Head of caudate nucleus (tissue), 42 donors: ENCODE data around the gene MRPL42.
"Not testable (repeated sequence)": the region's sequence is repeated elsewhere in the genome, so short reads cannot be mapped to it uniquely, and the experiment has no call there.

Source experiments
- DNase-seq, 42 donors: peaks; one replicate each; pipeline versions ENCODE4 v3.0.0 to v3.0.0-alpha.2; 2020 to 2021; ENCODE audit warnings: mixed read lengths in 7 of 42
- intact Hi-C: fragments of 100-400 bp; cut with DNase I; formaldehyde crosslinking; loops from one replicate; pipeline ENCODE4 v1.15.0; 2022

The MRPL42 gene

GRCh38 chr12:93530358-93530757 lies 63.0 kb downstream of the MRPL42 start:
- intact Hi-C loops: no loop called here
- no peak for DNase-seq

- intact Hi-C loops: no loop called here
- no peak for DNase-seq
Observed at GRCh38 chr12:93533310-93533709, 66.0 kb downstream of the MRPL42 start.

- intact Hi-C loops: no loop called here
- DNase-seq: no peak
Observed at GRCh38 chr12:93536111-93536765, 68.9 kb downstream of the MRPL42 start.

GRCh38 chr12:93536766-93537488 lies 69.6 kb downstream of the MRPL42 start:
- intact Hi-C loops: no loop called here
- DNase-seq: peak in 25 of 42 donors; percentile 6 to 72 (median 36)

- intact Hi-C loops: no loop called here
- no peak for DNase-seq
Observed at GRCh38 chr12:93537769-93538168, 70.5 kb downstream of the MRPL42 start.

- no peak for DNase-seq
- intact Hi-C loops: no loop called here
Observed at GRCh38 chr12:93539821-93540220, 72.5 kb downstream of the MRPL42 start.

GRCh38 chr12:93540466-93540865 lies 73.2 kb downstream of the MRPL42 start:
- intact Hi-C loops: no loop called here

GRCh38 chr12:93541578-93542225 lies 74.4 kb downstream of the MRPL42 start:
- intact Hi-C loops: no loop called here
- no peak for DNase-seq

More at GRCh38 chr12:93540466-93540865, 73.2 kb downstream of the MRPL42 start:
- no peak for DNase-seq

GRCh38 chr12:93547778-93548177 lies 80.5 kb downstream of the MRPL42 start:
- DNase-seq: no peak
- intact Hi-C loops: no loop called here

- intact Hi-C loops: no loop called here
- DNase-seq: no peak
Observed at GRCh38 chr12:93549174-93549573, 81.9 kb downstream of the MRPL42 start.

GRCh38 chr12:93550748-93551611 lies 83.7 kb downstream of the MRPL42 start:
- no peak for DNase-seq
- intact Hi-C loops: no loop called here

- DNase-seq: no peak
- intact Hi-C loops: no loop called here
Observed at GRCh38 chr12:93552427-93552826, 85.1 kb downstream of the MRPL42 start.

- intact Hi-C loops: not testable (repeated sequence)
Observed at GRCh38 chr12:93557879-93558278, 90.6 kb downstream of the MRPL42 start.

GRCh38 chr12:93558685-93559084 lies 91.4 kb downstream of the MRPL42 start:
- DNase-seq, intact Hi-C loops: not testable (repeated sequence)

More at GRCh38 chr12:93557879-93558278, 90.6 kb downstream of the MRPL42 start:
- DNase-seq: not testable (repeated sequence)

GRCh38 chr12:93563807-93564538 lies 96.7 kb downstream of the MRPL42 start:
- intact Hi-C loops: no loop called here
- no peak for DNase-seq

GRCh38 chr12:93565760-93566159 lies 98.4 kb downstream of the MRPL42 start:
- intact Hi-C loops: loop anchor here (5.0 kb wide), 2 partner anchors 63 to 112 kb away; partner anchors contain the start of gene CRADD
- DNase-seq: no peak
